GM19397 (cell line): Measurements from ENCODE around the gene PDZK1.
"Not testable (repeated sequence)": the region's sequence is repeated elsewhere in the genome, so short reads cannot be mapped to it uniquely, and the experiment has no call there.

Experiments used
- ATAC-seq: cut with Tn5 transposase; IDR thresholded peaks from one replicate; pipeline ENCODE4 v1.9.1; 2021; ENCODE audit warnings: mild to moderate bottlenecking, moderate library complexity; ENCODE audit not compliant: unreplicated experiment

PDZK1 gene

DNA sequence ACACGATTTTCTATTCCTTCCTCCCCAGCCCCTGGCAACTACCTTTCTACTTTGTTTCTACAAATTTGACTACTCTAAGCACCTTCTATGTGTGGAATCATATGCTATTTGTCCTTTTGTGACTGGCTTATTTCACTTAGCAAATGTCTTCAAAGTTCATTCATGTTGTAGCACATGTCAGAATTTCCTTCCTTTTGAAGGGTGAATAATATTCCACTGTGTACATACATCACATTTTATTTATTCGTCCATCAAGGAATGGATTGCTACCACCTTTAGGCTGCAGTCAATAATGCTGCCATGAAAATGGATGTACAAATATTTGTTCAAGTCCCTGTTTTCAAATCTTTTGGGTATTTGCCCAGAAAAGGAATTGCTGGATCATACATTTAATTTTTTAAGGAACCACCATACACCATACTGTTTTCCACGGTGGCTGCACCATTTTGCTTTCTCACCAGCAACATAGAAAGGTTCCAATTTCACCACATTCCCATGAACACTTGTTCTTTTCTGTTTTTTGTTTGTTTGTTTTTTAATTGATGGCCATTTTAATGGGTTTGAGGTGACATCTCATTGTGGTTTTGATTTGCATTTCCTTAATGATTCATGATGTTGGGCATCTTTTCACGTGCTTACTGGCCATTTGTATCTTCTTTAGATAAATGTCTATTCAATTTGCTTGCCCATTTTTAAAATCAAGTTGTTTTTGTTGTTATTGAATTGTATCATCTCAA is 3.3 kb upstream of the PDZK1 start:
- no peak for ATAC-seq

DNA sequence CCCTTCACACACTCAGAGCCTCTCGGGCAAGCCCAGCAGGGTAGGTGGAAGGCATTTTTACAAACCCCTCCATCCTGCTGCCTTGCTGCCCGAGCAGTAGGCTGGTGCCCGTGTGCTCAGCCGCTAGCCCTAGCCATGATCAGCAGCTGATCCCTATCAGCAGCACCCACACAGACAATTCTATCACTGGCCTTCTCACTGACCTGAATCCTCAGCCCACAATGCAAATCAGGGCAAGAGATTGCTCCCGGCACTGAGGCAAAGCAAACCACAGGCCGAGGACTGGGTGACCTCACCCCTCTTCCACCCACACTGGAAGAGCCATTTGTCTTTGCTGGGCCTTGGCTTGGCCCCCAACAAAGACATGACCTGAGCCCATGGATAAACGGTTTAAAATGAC is 895 bp upstream of the PDZK1 start:
- ATAC-seq = no peak

DNA sequence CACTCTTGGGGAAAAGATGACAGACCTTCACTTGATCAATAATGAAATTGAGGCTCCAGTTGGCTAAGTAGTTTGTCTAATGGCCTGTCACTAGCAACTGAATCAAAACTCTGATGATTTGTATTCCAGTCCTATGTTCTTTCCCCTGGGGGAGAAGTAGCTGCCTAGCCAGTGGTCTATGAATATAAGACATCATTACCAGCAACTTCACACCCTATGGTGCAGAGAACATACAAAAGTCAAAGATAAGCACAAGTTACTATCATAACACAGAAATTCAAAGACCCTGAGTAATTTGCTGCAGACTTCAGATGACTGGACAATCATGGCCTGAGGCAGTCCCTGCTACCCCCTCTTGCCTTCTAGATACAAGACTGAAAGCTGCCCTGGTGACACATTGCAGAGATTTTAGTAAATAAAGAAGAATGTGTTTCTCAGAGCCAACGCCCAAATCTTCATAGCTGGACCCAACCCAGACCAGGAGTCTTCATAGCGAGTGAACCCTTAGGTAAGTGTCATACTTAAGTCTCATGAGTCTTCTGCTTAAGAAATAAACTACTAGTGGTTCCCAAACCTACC is 993 bp downstream of the PDZK1 start:
- ATAC-seq = no peak

DNA sequence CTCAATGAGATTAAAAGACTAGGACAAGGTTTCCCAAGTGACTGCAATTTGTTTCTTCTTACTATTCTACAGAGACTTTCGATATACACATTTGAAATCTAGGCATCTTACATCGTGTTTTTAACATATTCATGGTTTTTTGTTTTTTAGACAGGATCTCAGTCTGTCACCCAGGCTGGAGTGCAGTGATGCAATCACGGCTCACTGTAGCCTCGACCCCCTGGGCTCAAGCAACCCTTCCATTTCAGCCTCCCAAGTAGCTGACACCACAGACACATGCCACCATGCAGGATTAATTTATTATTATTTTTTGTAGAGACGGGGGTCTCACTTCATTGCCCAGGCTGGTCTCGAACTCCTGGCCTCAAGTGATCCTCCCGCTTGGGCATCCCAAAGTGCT is 1.5 kb downstream of the PDZK1 start:
- no peak for ATAC-seq

DNA sequence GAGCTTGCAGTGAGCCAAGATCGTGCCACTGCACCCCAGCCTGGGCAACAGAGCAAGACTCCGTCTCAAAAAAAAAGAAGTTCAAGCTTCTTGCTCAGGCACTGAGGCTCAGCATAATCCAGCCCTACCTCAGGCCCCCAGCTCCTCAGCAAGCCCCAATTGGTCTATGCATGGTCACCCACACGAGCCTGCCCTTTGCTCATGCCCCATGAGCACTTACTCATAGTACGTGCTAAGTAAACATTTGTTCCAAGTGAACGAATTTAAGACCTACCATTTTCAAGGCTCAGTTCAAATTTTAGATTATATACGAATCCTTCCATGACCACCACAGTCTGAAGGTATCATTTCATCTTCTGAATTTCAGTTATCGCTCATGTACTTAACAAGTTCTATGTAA is 4.3 kb downstream of the PDZK1 start:
- ATAC-seq = no peak

DNA sequence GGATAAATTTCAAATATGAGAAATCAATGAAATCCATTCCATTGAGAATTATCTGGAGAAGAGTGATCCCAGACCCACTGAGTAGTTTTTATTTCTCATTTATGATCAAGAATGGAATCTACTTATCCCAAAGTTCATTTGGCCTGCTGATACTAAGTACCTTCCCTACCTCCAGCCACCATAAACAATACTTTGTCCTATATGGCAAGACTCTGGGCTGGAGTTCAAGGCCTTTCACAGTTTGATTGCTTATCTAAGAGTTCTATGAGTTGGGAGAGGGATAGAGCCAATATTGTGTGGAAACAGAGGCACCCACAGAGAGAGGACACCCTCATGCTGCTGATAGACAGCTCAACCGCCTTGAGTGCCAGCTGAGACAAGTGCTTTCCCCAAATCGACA is 5.1 kb downstream of the PDZK1 start:
- no peak for ATAC-seq

GRCh38 chr1:145701306-145701862 is 5.8 kb downstream of the PDZK1 start:
- ATAC-seq = no peak

- no peak for ATAC-seq
Observed at GRCh38 chr1:145696630-145696960, 10.6 kb downstream of the PDZK1 start.

DNA sequence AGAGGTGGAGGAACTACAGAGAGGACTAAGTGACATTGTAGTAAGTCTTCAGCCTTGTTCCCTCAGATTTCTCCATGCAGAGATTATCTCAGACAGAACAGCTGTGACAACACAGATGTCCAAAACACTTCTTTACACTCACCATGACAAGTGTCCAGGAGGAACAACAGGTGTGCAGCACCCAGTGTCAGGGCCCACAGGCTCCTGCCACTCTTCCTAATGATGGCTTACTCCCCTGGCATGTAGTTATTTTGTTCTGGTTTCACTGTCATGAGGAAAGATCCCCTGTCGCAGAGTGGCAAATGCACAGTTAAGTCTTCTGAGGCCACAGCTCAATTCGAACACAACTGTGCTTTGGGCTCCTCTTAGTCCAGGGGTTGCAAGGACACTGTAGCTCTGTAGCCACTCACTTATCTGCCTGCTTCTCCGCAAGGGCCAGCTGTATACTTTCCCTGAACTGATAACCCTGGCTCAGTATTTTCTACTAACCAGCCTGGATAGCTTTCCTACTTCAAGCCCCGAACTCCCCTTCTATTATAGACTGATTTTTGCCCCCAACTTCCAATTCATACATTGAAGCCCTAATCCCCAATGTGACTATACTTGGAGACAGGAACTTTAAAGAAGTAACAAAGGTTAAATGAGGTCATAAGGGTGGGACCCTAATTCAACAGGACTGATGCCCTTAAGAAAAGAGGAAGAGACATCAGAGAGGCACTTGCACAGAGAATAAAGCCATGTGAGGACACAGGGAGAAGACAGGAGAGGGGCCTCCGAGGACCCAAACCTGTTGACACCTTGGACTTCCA is 11.1 kb downstream of the PDZK1 start:
- ATAC-seq = no peak

GRCh38 chr1:145692785-145693443 is 14.3 kb downstream of the PDZK1 start:
- no peak for ATAC-seq

DNA sequence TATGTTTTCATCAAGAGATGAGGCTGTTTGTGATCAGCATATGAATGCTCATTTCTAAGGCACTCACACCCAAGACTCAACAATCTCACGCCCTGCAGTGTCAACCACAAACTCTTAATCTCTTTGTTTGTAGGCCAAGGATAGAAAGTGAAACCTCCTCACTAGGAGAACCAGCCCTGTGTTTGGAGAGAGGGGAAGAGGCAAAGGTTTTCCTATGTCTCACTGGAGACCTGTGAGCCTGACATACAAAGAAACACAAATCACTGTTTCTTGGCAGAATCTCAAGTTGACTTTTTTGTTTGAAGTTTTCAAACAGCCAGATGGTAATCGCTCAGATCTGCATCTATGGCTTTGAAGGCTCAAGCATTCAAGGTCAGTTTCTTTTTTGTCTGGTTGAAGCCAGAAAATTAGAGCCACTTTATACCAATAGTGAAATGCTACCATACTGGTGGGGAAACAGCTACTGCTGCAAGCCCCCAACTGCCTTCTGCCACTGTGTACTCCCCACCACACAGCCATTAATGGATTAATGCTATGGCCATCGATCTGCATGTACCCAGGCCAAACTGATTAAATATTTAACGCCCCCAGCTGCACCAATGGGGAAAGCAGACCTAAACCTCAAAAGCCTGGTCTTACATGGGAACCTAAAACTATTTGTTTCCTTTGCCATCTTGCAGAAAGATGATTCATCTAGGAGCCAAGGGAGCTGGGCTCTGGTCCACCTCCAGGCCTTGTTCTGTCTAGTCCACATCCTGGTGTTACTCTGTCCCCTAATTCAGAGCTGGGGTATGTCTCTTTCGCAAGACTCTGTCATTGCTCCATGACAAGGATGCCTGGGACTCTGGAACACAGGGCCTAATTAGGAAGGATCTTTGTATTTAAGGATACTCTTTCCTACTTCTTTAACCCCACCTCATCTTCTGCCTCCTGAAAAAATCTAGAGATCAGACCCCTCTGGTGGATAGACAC is 16.3 kb downstream of the PDZK1 start:
- no peak for ATAC-seq

GRCh38 chr1:145689922-145690321 is 17.2 kb downstream of the PDZK1 start:
- no peak for ATAC-seq

GRCh38 chr1:145688924-145689323 is 18.2 kb downstream of the PDZK1 start:
- ATAC-seq = no peak

DNA sequence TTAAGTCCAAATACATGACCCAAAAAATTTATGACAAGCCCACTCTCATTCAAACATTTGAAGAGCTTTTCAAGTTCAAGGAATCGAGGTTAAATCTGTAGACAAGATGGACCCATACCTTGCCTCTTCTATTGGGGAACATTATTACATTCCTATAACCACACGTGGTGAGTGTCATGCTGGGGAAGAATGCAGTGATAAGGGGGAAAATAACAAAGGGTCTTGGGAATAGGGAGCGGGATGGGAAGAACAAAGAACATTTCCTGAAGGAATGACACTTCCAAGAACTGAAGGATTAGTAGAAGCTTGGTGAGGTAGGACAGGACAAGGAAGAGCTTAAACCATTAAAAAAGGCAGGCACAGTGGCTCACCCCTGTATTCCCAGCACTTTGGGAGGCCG is 18.8 kb downstream of the PDZK1 start:
- ATAC-seq = no peak

- ATAC-seq = not testable (repeated sequence)
Observed at GRCh38 chr1:145686078-145686477, 21.1 kb downstream of the PDZK1 start.

DNA sequence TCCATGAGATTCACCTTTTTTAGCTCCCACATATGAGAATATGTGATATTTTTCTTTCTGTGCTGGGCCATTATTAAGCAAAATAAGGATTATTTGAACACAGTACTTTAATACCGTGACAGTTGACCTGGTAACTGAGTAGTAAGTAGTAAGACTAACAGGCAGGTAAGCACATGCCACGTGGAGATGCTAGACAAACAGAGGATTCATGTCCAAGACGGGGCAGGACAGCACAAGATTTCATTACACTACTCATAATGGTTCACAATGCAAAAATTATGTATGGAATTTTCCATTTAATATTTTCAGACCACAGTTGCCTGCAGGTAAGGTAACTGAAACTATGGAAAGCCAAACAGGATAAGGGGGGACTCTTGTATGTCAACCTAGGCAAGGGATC is 22.3 kb downstream of the PDZK1 start:
- not testable (repeated sequence) for ATAC-seq

DNA sequence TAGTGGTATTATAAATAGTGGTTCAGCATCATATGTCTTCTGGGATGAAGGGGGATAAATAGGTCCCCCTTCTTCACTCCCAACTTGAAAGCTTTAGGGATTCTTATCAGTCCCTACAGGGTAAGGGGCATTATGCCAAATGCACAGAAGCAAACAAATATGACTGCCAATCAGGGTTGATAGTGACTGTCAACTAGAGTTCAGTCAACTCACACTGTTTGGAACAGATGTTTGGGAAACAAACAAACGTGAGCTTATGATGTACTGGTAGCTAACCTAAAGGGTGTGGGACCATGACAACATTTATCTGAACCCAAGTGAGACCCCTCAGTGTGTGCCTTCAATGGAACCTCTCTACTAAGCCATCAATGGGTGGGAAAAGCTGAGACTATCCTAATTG is 34.0 kb downstream of the PDZK1 start:
- not testable (repeated sequence) for ATAC-seq

DNA sequence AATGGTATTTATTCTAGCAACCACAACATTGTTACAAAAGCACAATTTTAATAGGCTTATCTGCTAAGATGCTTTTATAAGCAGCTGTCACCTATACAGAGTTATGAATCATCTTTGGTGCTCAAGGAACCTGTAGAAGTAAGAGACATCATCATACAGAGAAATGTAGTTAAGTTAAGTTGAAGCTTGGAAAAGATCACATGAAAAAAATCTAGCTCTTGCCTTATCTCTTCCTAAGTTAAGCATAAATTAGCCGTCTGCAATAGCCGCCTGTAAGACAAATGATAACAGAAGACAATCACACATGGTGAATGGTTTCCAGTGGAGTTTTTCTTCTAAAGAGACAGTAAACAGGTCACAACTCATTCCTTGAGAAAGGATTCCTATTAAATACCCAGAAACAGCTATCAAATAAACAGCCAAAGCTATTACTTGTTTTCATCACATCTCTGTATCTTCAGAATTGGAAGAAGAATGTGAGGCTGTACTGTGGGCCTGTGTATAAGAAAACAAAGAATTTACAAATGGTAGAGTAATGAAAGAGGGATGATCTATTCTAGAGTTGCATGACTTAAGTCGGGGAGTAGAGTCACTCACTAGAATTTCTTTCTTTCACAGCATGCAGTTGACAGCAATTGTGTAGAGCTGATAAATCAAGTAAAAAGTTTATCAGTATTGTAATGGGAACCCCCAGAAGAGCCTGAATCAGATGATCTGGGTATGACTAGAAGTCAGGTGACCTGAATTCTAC is 36.0 kb downstream of the PDZK1 start:
- not testable (repeated sequence) for ATAC-seq

- ATAC-seq = not testable (repeated sequence)
Observed at GRCh38 chr1:145665015-145665414, 42.2 kb downstream of the PDZK1 start.
